NCI-H1436 (cell line): ENCODE data around the gene KLHL3.

Experiments
- DNase-seq: peaks from one replicate; lab custom pipeline; 2025; lab: John Stamatoyannopoulos, UW

Gene KLHL3

DNA sequence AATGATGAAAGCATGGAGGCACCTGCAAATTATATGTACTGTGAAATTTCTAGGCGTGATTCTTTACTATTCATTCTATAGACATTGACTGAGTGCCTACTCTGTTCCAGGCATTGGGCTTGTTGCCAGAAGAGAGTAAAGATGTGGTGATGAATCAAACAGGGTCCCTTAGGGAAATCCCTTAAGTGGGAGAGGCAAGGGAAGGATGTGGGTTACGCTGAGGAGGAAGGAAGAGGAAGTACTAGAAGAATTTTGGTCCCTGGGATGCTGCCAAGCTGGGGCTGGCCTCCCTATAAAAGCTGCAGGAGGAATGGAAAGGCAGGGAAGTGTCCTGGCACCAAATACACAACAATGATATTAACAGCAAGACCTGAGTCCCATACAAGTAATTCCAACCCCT is 160.0 kb downstream of the KLHL3 start:
- DNase-seq: no peak

DNA sequence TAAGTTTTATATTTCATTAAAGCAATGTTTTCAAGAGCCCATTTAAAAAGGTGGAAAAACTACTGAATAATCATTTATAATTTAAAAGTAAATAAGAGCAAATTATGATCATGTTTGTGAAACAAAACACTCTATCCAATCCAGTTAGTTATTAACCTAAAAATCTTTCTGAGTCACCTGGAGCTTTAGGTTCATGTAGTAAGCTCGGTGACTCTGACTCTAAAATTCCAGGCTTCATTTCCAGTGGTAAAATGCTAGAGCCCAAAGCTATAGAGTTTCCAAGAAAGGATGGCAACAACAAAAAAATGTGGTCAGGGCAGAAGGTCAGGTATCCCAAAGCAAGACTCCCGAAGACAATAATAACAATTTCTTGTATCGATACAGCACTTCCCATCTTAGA is 160.7 kb downstream of the KLHL3 start:
- no peak for DNase-seq

DNA sequence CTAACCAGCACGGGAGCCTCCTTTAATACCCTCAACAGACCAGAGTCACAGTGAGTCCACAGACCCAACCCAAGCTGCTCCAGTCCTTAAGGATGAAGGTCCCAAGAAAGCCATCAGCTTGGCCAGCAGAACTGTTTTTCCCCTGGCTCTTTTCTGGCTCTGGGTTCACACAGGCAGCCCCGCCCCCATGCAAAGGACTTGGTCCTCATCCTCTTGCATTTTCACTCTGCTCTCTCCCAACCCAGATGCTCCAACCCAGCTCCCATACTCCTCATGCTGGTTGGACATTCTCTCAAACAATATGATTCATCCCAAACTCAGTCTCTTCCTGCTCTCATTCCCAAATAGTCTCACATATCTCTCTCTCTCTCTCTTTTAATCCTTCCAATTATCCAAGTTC is 162.5 kb downstream of the KLHL3 start:
- no peak for DNase-seq

DNA sequence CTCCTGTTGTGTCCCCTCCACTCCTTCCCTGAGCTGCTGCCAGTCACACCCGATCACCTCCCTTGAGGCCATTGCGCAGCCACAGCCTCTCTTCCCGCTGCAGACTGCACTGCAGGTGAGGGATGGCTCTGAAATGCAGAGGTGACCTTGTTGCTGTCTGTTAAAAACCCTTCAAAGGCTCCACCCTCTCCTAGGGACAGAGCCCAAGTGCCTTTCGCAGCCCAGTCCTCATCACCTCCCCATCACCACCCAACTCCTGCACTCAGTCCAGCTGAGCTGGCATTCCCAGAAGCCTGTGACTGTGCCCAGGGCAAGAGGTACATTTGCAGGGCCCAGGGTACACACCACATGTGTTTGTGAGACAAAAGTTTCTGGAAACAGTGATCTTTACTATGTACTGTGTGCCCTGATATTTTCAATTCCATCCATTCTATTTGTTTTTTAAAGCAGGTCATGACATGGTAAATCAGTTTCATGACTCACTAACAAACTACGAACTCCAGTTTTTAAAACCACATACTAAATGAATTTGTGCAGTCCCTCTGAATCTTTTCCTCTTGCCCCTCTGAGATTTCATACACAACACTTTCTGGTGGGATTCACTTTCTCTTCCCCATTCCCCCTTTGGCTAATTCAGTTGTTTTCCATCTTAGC is 163.7 kb downstream of the KLHL3 start:
- no peak for DNase-seq

DNA sequence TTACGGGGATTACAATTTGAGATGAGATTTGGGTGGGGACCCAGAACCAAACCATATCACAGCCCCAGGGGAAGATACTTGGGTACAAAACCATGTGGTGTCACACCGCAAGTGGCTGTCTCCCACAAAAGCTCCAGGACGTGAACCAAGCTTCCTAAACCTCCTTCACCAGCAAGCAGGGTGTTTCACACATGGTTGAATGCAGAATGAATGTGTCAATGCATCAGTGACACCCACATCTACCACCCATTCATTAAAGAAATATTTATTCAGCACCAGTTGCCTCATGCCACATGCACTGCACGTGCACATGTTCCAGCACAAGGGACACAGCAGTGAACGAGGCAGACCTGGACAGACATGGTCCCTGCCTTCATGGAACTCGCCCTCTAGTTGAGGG is 165.8 kb downstream of the KLHL3 start:
- no peak for DNase-seq
